Effector memory CD8-positive, alpha-beta T cell (primary cell): ENCODE results near the gene RELCH.

ENCODE experiments used
- ATAC-seq: fragments of 150-1000 bp; cut with Tn5 transposase; replicated peaks from 2 replicates; pipeline ENCODE4 v1.10.0; 2021; ENCODE audit warnings: mild to moderate bottlenecking, moderate library complexity
- DNase-seq, 3 experiments: peaks; one replicate each; pipeline ENCODE4 v3.0.0; 2021
- H3K27ac Mint-ChIP-seq, 2 donors: one replicate each; pipeline ENCODE4 v1.8.0; 2022; ENCODE audit warnings: mild to moderate bottlenecking in 2 of 2, mixed read lengths in 2 of 2, moderate library complexity in 2 of 2
- H3K27me3 Mint-ChIP-seq, 2 donors: one replicate each; pipeline ENCODE4 v1.8.0; 2022; ENCODE audit warnings: mixed read lengths in 2 of 2
- H3K36me3 Mint-ChIP-seq: one replicate; pipeline ENCODE4 v1.8.0; 2022; ENCODE audit warnings: mild to moderate bottlenecking, moderate library complexity, mixed read lengths; ENCODE audit not compliant: insufficient read depth
- H3K4me1 Mint-ChIP-seq, 2 donors: one replicate each; pipeline ENCODE4 v1.8.0; 2022; ENCODE audit warnings: low read depth in 2 of 2, mixed read lengths in 2 of 2
- H3K4me3 Mint-ChIP-seq, 2 donors: one replicate each; pipeline ENCODE4 v1.8.0; 2022; ENCODE audit warnings: mild to moderate bottlenecking in 2 of 2, mixed read lengths in 2 of 2, moderate library complexity in 2 of 2
- H3K9me3 Mint-ChIP-seq, 2 donors: one replicate each; pipeline ENCODE4 v1.8.0; 2022; ENCODE audit warnings: mixed read lengths in 2 of 2

Gene RELCH

DNA sequence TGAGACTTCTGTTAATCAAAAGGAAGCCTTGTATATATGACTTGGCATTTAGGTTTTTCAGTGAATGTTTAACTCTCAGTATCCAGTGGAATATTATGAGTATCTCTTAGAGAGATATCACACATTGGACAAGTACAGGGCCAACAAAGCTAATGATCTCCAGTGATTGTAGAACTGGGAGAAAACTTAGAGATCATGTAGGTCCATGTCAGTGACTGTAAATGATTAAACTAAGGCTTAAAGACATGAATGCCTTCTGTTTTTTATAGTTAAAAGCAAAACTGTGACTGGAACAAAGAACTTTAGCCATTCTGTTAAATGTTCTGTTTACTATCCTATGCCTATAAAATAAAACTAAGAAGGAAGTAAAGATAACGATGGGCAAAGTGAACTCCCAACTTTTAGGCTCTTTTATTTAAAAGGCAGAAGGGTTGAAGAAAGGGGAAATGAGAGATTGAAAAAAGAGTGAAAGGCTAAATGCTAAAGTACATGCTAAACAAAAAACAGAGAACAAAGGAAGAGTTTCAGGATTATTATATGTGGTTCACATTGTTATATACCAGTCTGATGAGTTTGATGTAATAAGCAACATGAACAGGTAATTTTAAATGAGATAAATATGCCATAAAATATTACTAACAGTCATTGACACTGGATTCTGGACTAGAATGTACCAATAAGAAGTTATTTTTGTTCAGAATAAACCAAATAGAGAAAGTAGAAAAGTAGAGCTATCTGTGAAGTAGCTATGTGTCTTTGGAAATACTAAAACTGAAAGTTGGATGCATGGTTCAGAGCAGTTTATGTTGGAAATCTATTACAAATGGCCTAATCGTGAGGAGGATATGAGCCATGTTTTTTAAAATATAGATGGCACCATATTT, 101.0 kb downstream of the RELCH start:
- H3K4me3 Mint-ChIP-seq: no peak overlapping the region
- DNase-seq: no peak
- H3K27ac Mint-ChIP-seq: no peak overlapping the region
- no peak for ATAC-seq
- no peaks in the 10 kb centered on the region for H3K9me3 Mint-ChIP-seq
- H3K4me1 Mint-ChIP-seq: no peaks in the 10 kb centered on the region
- peaks cover 38% of the 10 kb centered on the region for H3K36me3 Mint-ChIP-seq
- H3K27me3 Mint-ChIP-seq: no peaks in the 10 kb centered on the region

GRCh38 chr18:62288665-62289008, 101.6 kb downstream of the RELCH start:
- Mint-ChIP-seq H3K27me3 (no peaks in the 10 kb centered on the region), H3K4me3 (no peak overlapping the region), H3K36me3 (peaks cover 34% of the 10 kb centered on the region), H3K4me1 (no peaks in the 10 kb centered on the region), H3K9me3 (no peaks in the 10 kb centered on the region), H3K27ac (no peak overlapping the region)
- no peak for ATAC-seq
- DNase-seq: no peak

DNA sequence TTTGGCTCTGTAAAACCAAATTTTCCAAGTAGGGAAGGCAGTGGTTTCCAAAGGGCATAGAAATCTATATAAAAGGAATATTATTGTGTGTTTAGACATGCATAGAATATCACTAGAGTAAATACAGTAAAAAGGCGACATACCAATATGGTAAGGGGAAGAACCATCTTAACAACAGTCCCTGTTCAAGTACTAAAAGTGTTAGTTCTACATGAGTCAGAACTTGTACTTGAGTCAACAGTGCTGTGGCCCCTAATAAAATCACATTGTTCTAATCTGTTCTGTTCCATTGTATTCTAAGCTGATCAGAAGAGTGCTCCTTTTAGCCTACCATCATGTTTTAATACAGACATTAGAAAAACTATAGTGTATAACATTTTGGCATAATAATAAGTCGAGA, 102.0 kb downstream of the RELCH start:
- Mint-ChIP-seq H3K36me3 (peaks cover 30% of the 10 kb centered on the region), H3K4me3 (no peak overlapping the region), H3K9me3 (no peaks in the 10 kb centered on the region), H3K27ac (no peak overlapping the region), H3K4me1 (no peaks in the 10 kb centered on the region), H3K27me3 (no peaks in the 10 kb centered on the region)
- ATAC-seq: no peak
- no peak for DNase-seq

DNA sequence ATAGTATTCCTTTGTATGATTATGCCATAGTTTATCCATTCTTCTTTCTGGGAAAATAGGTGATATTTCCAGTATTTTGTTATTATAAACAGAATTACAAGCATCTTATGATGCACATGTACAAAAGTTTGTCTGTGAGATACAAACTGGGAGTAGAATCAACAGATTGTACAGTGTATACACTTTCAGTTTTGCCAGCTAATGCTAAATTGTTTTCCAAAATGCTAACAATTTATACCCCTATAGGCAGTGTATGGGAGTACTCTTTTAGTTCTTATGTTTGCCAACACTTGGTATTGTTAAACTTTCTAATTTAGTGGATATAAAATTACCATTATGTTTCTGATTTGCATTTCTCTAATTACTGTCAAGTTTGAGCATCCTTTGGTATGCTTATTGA, 107.0 kb downstream of the RELCH start:
- Mint-ChIP-seq H3K4me3 (no peak overlapping the region), H3K36me3 (peaks cover 15% of the 10 kb centered on the region), H3K4me1 (peaks cover 0 to 1% of the 10 kb centered on the region in 2 donors), H3K27ac (peak overlapping the region in 1 of 2 donors; percentile 5), H3K9me3 (no peaks in the 10 kb centered on the region), H3K27me3 (no peaks in the 10 kb centered on the region)
- no peak for ATAC-seq
- no peak for DNase-seq

DNA sequence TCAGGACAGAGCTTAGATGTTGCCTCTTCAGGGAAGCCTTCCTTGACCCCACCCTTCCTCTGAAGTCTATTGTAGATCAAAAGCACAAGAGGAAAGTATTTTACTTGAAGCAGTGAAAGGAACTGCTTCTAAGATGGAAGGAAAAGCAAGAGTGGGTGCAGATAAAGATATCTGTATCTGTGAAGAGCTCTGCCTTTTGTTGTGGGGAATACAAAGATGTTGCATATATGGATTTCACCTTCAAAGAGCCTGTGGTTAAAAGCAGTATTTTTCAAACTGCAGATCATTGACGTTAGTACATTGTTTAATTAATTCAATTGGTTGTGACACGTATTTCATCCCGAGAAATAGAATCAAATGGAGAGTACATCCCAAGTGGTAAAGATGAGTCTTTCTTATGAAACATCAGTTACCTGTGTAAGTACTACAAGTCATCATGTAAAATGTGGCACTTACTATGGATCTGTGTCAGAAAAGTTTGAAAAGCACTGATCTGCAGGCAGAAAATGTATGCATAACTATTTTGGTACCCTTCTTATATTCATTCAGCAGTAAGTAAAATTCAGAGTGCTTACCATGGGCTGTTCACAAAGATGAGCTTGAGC, 113.4 kb downstream of the RELCH start:
- DNase-seq: no peak
- peaks cover 36% of the 10 kb centered on the region for H3K36me3 Mint-ChIP-seq
- no peak overlapping the region for H3K27ac Mint-ChIP-seq
- no peak overlapping the region for H3K4me3 Mint-ChIP-seq
- ATAC-seq: no peak
- H3K27me3 Mint-ChIP-seq: no peaks in the 10 kb centered on the region
- H3K9me3 Mint-ChIP-seq: no peaks in the 10 kb centered on the region
- peaks cover 1 to 8% of the 10 kb centered on the region in 2 donors for H3K4me1 Mint-ChIP-seq

DNA sequence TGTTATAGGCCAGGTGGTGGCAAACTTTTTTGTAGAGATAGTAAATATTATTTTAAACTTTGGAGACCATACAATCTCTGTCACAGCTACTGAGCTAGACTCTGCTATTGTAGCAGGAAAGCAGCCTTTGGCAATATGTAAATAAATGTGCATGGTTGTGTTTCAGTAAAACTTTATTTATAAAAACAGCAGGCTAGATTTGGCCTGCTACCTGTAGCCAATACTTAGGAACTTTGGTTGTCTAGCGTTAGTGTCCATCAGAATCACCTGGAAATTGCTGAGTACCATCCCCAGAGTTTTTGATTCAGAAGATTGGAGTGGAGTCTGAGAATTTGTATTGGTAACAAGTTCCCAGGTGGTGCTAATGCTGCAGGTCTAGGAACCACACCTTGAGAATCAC, 114.3 kb downstream of the RELCH start:
- Mint-ChIP-seq H3K4me3 (no peak overlapping the region), H3K27me3 (no peaks in the 10 kb centered on the region), H3K36me3 (peaks cover 38% of the 10 kb centered on the region), H3K4me1 (peaks cover 1 to 8% of the 10 kb centered on the region in 2 donors), H3K9me3 (no peaks in the 10 kb centered on the region), H3K27ac (no peak overlapping the region)
- ATAC-seq (no peak), DNase-seq (no peak)

- Mint-ChIP-seq H3K27me3 (no peaks in the 10 kb centered on the region), H3K4me1 (no peaks in the 10 kb centered on the region), H3K4me3 (no peak overlapping the region), H3K9me3 (no peaks in the 10 kb centered on the region), H3K36me3 (peaks cover 22% of the 10 kb centered on the region), H3K27ac (no peak overlapping the region)
- ATAC-seq (no peak), DNase-seq (no peak)
Measured at GRCh38 chr18:62312851-62313250, 125.8 kb downstream of the RELCH start.

- Mint-ChIP-seq H3K4me3 (no peak overlapping the region), H3K9me3 (no peaks in the 10 kb centered on the region), H3K27ac (no peak overlapping the region), H3K27me3 (peaks cover 20 to 21% of the 10 kb centered on the region in 2 donors), H3K36me3 (no peaks in the 10 kb centered on the region), H3K4me1 (no peaks in the 10 kb centered on the region)
- no peak for DNase-seq
- no peak for ATAC-seq
Measured at GRCh38 chr18:62318228-62319180, 131.4 kb downstream of the RELCH start.

DNA sequence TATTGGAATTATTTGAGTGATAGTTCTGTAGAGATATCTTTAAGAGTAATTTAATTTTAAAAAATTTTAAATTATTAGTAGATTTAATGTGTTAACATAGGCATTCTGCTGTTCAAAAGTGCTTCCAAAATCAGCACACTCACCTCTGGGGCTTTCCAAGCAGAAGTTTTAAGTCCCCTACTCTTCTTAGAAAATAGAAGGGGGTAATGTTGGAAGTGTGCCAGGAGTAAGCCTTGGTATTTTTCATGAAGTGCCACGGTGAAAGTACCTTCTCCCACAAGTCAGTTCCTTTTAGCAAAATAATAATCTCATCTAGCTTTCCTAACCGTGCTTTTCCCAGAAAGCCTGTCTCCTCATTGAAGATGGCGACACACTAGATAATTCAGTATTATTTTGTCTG, 134.1 kb downstream of the RELCH start:
- no peak overlapping the region for H3K27ac Mint-ChIP-seq
- DNase-seq: no peak
- H3K9me3 Mint-ChIP-seq: no peaks in the 10 kb centered on the region
- no peaks in the 10 kb centered on the region for H3K36me3 Mint-ChIP-seq
- peaks cover 8 to 12% of the 10 kb centered on the region in 2 donors for H3K4me1 Mint-ChIP-seq
- H3K4me3 Mint-ChIP-seq: no peak overlapping the region
- ATAC-seq: no peak
- H3K27me3 Mint-ChIP-seq: peaks cover 38 to 43% of the 10 kb centered on the region in 2 donors

GRCh38 chr18:62323483-62324180, 136.6 kb downstream of the RELCH start:
- H3K9me3 Mint-ChIP-seq: no peaks in the 10 kb centered on the region
- no peak for DNase-seq
- H3K27ac Mint-ChIP-seq: no peak overlapping the region
- H3K4me3 Mint-ChIP-seq: peak overlapping the region; percentile 70 to 86
- H3K36me3 Mint-ChIP-seq: peaks cover 2% of the 10 kb centered on the region
- ATAC-seq: no peak
- peaks cover 62 to 67% of the 10 kb centered on the region in 2 donors for H3K27me3 Mint-ChIP-seq
- H3K4me1 Mint-ChIP-seq: peaks cover 14 to 17% of the 10 kb centered on the region in 2 donors

GRCh38 chr18:62324181-62324828, 137.2 kb downstream of the RELCH start:
- Mint-ChIP-seq H3K36me3 (peaks cover 2% of the 10 kb centered on the region), H3K27me3 (peaks cover 69 to 74% of the 10 kb centered on the region in 2 donors), H3K4me1 (peaks cover 14 to 17% of the 10 kb centered on the region in 2 donors), H3K9me3 (no peaks in the 10 kb centered on the region), H3K4me3 (peak overlapping the region; percentile 70 to 86), H3K27ac (no peak overlapping the region)
- ATAC-seq (no peak), DNase-seq (no peak)

DNA sequence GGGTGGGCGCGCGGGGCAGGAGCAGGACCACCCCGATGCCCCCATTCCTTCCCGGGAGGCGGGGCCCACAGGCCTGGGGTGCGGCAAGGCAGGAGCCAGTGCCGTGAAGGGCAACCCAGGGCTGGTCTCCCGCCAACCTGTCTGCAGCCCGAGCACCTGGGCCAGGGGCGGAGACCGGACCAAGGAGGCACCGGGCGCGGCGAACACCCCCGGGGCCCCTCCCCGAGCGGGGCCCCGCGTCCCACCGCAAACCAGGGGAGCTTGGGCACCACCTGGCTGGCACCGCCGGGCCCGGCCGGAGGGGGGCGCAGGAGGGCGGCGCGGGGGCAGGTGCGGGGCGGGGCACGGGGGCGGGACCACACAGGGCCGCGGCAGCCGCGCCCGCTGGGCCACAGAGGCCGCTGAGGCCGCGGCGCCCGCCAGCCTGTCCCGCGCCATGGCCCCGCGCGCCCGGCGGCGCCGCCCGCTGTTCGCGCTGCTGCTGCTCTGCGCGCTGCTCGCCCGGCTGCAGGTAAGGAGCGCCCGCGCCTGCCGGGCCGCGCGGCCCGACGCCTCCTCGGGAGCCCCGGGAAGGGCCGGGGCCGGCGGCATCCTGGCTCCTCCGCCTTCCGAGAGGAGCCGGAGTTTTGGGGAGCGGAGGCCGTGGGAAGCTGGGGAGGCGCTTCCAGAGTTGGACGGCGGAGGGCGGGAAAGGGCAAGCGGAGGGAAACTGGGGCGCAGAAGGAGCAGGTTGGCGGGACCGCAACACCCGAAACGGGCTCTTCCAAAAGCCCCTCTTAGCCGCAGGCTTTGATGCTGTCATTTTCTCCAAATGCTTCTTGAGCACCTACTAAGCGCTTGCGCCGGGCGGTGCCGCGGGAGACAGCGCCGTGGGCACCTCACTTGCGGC, 138.1 kb downstream of the RELCH start, which contains the start of gene TNFRSF11A:
TSS of gene TNFRSF11A (plus strand) at position 394 of the 889 bp plus-strand sequence. CDS start at position 437, 43 bp downstream.
- Mint-ChIP-seq H3K36me3 (peaks cover 6% of the 10 kb centered on the region), H3K4me3 (peak within 1 kb of the TSS; percentile 75 to 86), H3K27me3 (peaks cover 77 to 82% of the 10 kb centered on the region in 2 donors), H3K9me3 (no peaks in the 10 kb centered on the region), H3K4me1 (peaks cover 15 to 21% of the 10 kb centered on the region in 2 donors), H3K27ac (no peak within 1 kb of the TSS)
- ATAC-seq (peak; percentile 78), DNase-seq (peak; percentile 23 to 40 (median 25))
